Measurements from ENCODE around the gene PUS10. TPM values are rescaled to one million over a fixed set of nuclear protein-coding genes. Genes with fewer than 3 reads are reported as not detected.
"Not testable (repeated sequence)": the region's sequence is repeated elsewhere in the genome, so short reads cannot be mapped to it uniquely, and the experiment has no call there.

The PUS10 gene
- total RNA-seq, 2 experiments from 2014 or later, result 7.3 to 7.7 TPM

DNA sequence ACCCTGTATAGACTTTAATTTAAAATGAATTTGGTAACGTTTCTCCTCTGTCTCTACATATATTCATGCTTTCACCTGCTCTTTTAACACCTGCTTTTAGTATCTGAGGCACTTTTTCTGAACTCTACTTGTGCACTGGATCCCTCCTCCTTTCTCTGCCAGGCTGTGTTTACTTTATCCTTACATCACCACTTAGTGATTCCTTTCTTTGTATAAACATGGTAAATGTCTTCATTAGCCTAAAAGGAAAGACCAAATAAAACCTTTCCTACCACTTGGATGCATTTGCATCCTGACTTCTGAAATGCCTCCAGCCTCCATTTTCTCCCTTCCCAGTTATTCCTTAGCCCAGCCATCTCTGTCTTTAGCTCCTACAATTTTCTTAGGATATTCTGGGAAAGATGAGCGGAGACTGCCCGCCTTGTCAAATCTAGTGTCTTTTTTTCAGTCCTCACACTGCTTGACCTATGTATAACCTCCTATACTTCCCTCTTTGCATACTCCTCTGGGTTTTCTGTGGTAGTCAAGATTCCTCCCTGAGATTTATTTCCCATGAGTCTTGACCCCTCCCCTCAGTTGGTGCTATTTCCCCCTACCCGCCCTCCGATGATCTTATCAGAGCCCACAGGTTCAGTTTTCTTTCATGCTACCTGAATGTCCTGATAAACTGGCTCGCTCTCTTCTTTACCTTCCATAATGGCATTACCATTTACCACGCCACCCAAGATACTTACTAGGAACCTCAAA lies 91.9 kb downstream of the PUS10 start:
- POLR2A ChIA-PET, result no interaction called here
- ATAC-seq, result no peak
- CTCF ChIA-PET, result interaction anchor here (1.3 to 1.6 kb wide), 2 partner anchors 32 to 72 kb away, joined by 3 to 4 read pairs; no protein-coding TSS in a partner anchor
- no peaks in the 10 kb centered on the region for H3K9me3 Mint-ChIP-seq (ENCODE audit: insufficient read depth)
- no peaks in the 10 kb centered on the region for H3K27me3 Mint-ChIP-seq (ENCODE audit: low read depth)
- H3K36me3 Mint-ChIP-seq (ENCODE audit: low read depth), result peaks cover 42% of the 10 kb centered on the region
- no peak for DNase-seq
- H3K27ac Mint-ChIP-seq, result no peak overlapping the region
- no peak overlapping the region for H3K4me3 Mint-ChIP-seq
- peaks cover 13% of the 10 kb centered on the region for H3K4me1 Mint-ChIP-seq (ENCODE audit: low read depth)

DNA sequence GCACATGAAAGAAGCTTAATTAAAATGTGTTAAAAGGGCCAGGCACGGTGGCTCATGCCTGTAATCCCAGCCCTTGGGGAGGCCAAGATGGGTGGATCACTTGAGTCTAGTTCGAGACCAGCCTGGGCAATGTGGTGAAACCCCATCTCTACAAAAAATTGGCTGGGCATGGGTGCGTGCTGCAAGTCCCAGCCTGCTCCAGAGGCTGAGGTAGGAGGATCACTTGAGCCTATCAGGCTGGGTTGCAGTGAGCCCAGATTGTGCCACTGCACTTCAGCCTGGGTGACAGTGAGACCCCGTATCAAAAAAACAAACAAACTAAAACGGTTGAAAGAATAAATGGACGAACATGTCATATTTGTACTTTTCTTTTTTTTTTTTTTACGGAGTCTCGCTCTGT lies 110.7 kb downstream of the PUS10 start:
- Mint-ChIP-seq H3K36me3 (ENCODE audit: low read depth) (peaks cover 35% of the 10 kb centered on the region), H3K4me3 (no peak overlapping the region), H3K9me3 (ENCODE audit: insufficient read depth) (no peaks in the 10 kb centered on the region), H3K27ac (no peak overlapping the region), H3K4me1 (ENCODE audit: low read depth) (no peaks in the 10 kb centered on the region), H3K27me3 (ENCODE audit: low read depth) (no peaks in the 10 kb centered on the region)
- POLR2A ChIA-PET, result no interaction called here
- CTCF ChIA-PET, result interaction anchor here (1.6 kb wide), 1 partner anchor 91 kb away, joined by 5 read pairs; no protein-coding TSS in a partner anchor
- DNase-seq, result no peak
- ATAC-seq, result no peak

DNA sequence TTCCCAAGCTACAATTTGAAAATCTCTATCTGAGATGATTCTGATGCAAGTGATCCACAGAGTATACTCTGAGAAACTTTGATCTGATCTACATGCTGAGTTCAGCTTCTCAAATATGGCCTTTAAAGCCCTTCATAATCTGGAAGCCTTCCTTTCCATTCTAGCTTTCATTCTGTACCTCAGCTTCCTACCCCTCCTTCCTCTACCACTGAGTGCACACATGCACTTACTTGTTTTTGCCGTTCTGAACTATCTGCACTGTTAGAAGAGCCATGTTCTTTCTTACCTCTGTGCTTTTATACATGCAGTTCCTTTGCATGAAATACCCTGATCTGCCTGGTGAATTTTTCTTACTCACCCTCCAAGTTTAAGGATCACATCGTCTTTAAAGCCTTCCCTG lies 111.7 kb downstream of the PUS10 start:
- POLR2A ChIA-PET, result no interaction called here
- CTCF ChIA-PET, result interaction anchor here (1.0 kb wide), 1 partner anchor 101 kb away, joined by 3 read pairs; no protein-coding TSS in a partner anchor
- H3K4me1 Mint-ChIP-seq (ENCODE audit: low read depth), result no peaks in the 10 kb centered on the region
- H3K27me3 Mint-ChIP-seq (ENCODE audit: low read depth), result no peaks in the 10 kb centered on the region
- ATAC-seq (peak; percentile 30), DNase-seq (no peak)
- no peaks in the 10 kb centered on the region for H3K9me3 Mint-ChIP-seq (ENCODE audit: insufficient read depth)
- H3K27ac Mint-ChIP-seq, result peak overlapping the region; percentile 2
- peaks cover 40% of the 10 kb centered on the region for H3K36me3 Mint-ChIP-seq (ENCODE audit: low read depth)
- no peak overlapping the region for H3K4me3 Mint-ChIP-seq

DNA sequence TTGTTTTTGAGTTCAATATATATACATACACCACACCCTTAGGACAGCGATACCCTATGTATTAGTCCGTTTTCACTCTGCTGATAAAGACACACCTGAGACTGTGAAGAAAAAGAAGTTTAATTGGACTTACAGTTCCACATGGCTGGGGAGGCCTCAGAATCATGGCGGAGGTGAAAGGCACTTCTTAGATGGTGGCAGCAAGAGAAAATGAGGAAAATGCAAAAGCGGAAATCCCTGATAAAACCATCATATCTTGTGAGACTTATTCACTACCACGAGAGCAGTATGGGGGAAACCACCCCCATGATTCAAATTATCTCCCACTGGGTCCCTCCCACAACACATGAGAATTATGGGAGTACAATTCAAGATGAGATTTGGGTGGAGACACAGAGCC lies 112.2 kb downstream of the PUS10 start:
- H3K4me1 Mint-ChIP-seq (ENCODE audit: low read depth); DNase-seq; POLR2A ChIA-PET; H3K9me3 Mint-ChIP-seq (ENCODE audit: insufficient read depth); H3K27ac Mint-ChIP-seq; H3K4me3 Mint-ChIP-seq; ATAC-seq; H3K27me3 Mint-ChIP-seq (ENCODE audit: low read depth): not testable (repeated sequence)
- CTCF ChIA-PET, result interaction anchor here (1.0 kb wide), 1 partner anchor 101 kb away, joined by 3 read pairs; no protein-coding TSS in a partner anchor
- H3K36me3 Mint-ChIP-seq (ENCODE audit: low read depth), result peaks cover 42% of the 10 kb centered on the region

DNA sequence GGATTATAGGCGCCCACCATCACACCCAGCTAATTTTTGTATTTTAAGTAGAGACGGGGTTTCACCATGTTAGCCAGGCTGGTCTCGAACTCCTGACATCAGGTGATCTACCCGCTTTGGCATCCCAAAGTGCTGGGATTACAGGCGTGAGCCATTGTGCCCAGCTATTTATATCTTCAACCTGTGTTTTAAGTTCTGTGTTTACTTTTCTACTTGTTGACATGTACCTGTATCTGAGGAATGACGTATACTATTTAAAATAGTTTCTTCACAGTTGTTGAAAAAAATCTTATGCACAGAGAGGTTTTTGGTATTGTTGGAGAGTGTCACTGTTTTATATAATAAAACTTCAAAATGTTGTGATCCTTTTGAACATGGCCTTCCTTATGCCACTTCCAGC lies 116.8 kb downstream of the PUS10 start:
- H3K27me3 Mint-ChIP-seq (ENCODE audit: low read depth); H3K4me3 Mint-ChIP-seq; H3K27ac Mint-ChIP-seq; ATAC-seq; H3K9me3 Mint-ChIP-seq (ENCODE audit: insufficient read depth); H3K4me1 Mint-ChIP-seq (ENCODE audit: low read depth); DNase-seq: not testable (repeated sequence)
- CTCF ChIA-PET, result interaction anchor here (0.9 to 1.5 kb wide), 2 partner anchors 94 to 102 kb away, joined by 3 read pairs; no protein-coding TSS in a partner anchor
- POLR2A ChIA-PET, result interaction anchor here (0.7 kb wide), 1 partner anchor 14 kb away, joined by 4 read pairs; no protein-coding TSS in a partner anchor
- H3K36me3 Mint-ChIP-seq (ENCODE audit: low read depth), result peaks cover 65% of the 10 kb centered on the region

DNA sequence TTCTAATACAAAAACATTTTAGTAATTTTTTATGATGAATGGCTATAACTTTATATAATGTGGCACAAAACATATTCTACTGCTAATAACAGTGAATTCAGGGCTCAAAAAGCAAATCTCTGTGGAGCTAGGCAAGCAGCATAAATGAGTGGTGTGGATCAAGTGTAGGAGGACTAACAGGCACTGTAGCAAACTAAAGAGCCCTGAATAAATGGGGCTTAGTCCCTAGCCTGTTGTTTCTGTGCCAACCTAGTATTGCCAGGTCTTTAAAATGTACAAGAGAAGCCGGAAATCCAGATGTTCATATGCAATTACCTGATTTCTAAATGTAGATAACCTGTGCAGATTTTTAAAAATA lies 118.2 kb downstream of the PUS10 start:
- H3K4me3 Mint-ChIP-seq, result no peak overlapping the region
- CTCF ChIA-PET, result no interaction called here

DNA sequence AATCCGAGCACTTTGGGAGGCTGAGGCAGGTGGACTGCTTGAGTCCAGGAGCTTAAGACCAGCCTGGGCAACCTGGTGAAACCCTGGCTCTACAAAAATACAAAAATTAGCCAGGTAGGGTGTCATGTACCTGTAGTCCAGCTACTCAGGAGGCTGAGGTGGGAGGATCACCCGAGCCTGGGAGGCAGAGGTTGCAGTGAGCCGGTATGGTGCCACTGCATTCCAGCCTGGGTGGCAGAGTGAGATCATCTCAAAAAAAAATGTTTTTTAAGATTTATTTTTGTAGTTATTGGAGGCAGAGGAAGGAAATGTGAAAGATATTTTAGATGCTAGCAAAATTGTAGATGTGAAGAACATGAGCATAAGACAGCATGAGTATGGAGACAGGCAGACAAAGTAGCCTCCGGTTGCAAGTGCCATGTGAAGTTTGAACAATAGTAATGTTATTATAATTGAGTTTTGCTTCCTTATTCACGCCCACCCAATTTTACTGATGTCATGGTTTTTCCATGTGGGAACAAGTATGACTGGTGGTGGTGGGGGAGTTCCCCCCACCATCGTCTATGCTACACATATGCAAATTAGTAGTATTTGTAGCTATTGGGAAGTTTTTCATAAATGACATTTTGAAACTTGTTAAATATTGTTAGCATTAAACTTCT lies 118.7 kb downstream of the PUS10 start:
- Mint-ChIP-seq H3K4me1 (ENCODE audit: low read depth) (peaks cover 5% of the 10 kb centered on the region), H3K9me3 (ENCODE audit: insufficient read depth) (no peaks in the 10 kb centered on the region), H3K4me3 (no peak overlapping the region), H3K27me3 (ENCODE audit: low read depth) (no peaks in the 10 kb centered on the region), H3K36me3 (ENCODE audit: low read depth) (peaks cover 57% of the 10 kb centered on the region), H3K27ac (no peak overlapping the region)
- CTCF ChIA-PET, result interaction anchor here (1.2 kb wide), 1 partner anchor 81 kb away, joined by 3 read pairs; no protein-coding TSS in a partner anchor
- POLR2A ChIA-PET, result interaction anchor here (1.4 kb wide), 1 partner anchor 17 kb away, joined by 6 read pairs; no protein-coding TSS in a partner anchor
- ATAC-seq (no peak), DNase-seq (no peak)

More for the DNA sequence above, 118.2 kb downstream of the PUS10 start:
- Mint-ChIP-seq H3K27ac (no peak overlapping the region), H3K27me3 (ENCODE audit: low read depth) (no peaks in the 10 kb centered on the region), H3K4me1 (ENCODE audit: low read depth) (peaks cover 5% of the 10 kb centered on the region), H3K36me3 (ENCODE audit: low read depth) (peaks cover 57% of the 10 kb centered on the region), H3K9me3 (ENCODE audit: insufficient read depth) (no peaks in the 10 kb centered on the region)
- ATAC-seq (no peak), DNase-seq (no peak)
- POLR2A ChIA-PET, result interaction anchor here (1.4 kb wide), 1 partner anchor 17 kb away, joined by 6 read pairs; no protein-coding TSS in a partner anchor

DNA sequence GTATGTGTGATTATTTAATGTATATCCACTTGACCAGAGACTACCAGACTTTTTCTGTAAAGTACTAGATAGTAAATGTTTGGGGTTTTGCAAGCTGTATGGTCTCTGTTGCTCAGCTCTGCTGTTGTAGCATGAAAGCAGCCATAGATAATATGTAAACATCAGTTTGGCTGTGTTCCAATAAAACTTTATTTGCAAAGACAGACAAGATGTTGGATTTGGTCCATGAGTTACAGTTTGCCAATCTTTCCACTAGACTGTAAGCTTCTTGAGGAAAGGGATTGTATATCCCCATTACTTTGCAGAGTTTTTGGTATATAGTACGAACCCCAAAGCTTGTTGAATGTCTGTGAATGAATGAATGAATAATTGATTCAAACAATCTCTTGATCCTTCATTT lies 119.5 kb downstream of the PUS10 start:
- no peaks in the 10 kb centered on the region for H3K27me3 Mint-ChIP-seq (ENCODE audit: low read depth)
- DNase-seq (no peak), ATAC-seq (no peak)
- CTCF ChIA-PET, result interaction anchor here (1.2 kb wide), 1 partner anchor 80 kb away, joined by 3 read pairs; no protein-coding TSS in a partner anchor
- H3K4me1 Mint-ChIP-seq (ENCODE audit: low read depth), result peaks cover 5% of the 10 kb centered on the region
- no peaks in the 10 kb centered on the region for H3K9me3 Mint-ChIP-seq (ENCODE audit: insufficient read depth)
- POLR2A ChIA-PET, result no interaction called here
- H3K36me3 Mint-ChIP-seq (ENCODE audit: low read depth), result peaks cover 58% of the 10 kb centered on the region
- H3K4me3 Mint-ChIP-seq, result no peak overlapping the region
- H3K27ac Mint-ChIP-seq, result no peak overlapping the region

Other genes starting within 250 kb of the PUS10 start
- 10 to 100 TPM; 20.1 to 21.6 TPM for gene REL, start 136.7 kb downstream of the PUS10 start, total RNA-seq
- gene PEX13, start 535 bp downstream of the PUS10 start, total RNA-seq, result 10 to 100 TPM; 15.5 to 18.6 TPM
- gene SANBR, start 47.6 kb upstream of the PUS10 start, total RNA-seq, result 10 to 100 TPM in 1 of 2 experiments, 1 to 10 TPM in 1; 8.9 to 10.2 TPM
- 1 to 10 TPM; 8.4 to 8.8 TPM for gene C2orf74, start 143.9 kb upstream of the PUS10 start, total RNA-seq

All from activated CD8-positive, alpha-beta T cell treated with anti-CD3 and anti-CD28 coated beads, Interleukin-2, amount 10 ng/mL, durations not matched to agents 7 days and 5 days (primary cell).